HUES6 (cell line): ENCODE data around the gene ATF7.

Source experiments
- H3K27ac ChIP-seq: 2 replicates; pipeline ENCODE4 v1.7.0; 2013; ENCODE audit warnings: low read depth, mild to moderate bottlenecking, low read length, inconsistent platforms
- H3K27me3 ChIP-seq: 2 replicates; pipeline ENCODE4 v1.6.1; 2013; ENCODE audit warnings: low read length; ENCODE audit not compliant: control insufficient read depth, insufficient read depth
- H3K36me3 ChIP-seq: 2 replicates; pipeline ENCODE4 v1.6.1; 2013; ENCODE audit warnings: low read length; ENCODE audit not compliant: control insufficient read depth, insufficient read depth
- H3K4me1 ChIP-seq: 2 replicates; pipeline ENCODE4 v1.6.1; 2013; ENCODE audit warnings: low read length; ENCODE audit not compliant: control insufficient read depth, insufficient read depth
- H3K4me3 ChIP-seq: 2 replicates; pipeline ENCODE4 v1.5.1; 2013; ENCODE audit warnings: low read depth, low read length
- H3K9ac ChIP-seq: one replicate; pipeline ENCODE4 v1.6.1; 2013; ENCODE audit warnings: mild to moderate bottlenecking, low read length
- H3K9me3 ChIP-seq: 2 replicates; pipeline ENCODE4 v1.6.1; 2013; ENCODE audit warnings: low read depth, low read length; ENCODE audit not compliant: control insufficient read depth, insufficient read depth

Gene ATF7

DNA sequence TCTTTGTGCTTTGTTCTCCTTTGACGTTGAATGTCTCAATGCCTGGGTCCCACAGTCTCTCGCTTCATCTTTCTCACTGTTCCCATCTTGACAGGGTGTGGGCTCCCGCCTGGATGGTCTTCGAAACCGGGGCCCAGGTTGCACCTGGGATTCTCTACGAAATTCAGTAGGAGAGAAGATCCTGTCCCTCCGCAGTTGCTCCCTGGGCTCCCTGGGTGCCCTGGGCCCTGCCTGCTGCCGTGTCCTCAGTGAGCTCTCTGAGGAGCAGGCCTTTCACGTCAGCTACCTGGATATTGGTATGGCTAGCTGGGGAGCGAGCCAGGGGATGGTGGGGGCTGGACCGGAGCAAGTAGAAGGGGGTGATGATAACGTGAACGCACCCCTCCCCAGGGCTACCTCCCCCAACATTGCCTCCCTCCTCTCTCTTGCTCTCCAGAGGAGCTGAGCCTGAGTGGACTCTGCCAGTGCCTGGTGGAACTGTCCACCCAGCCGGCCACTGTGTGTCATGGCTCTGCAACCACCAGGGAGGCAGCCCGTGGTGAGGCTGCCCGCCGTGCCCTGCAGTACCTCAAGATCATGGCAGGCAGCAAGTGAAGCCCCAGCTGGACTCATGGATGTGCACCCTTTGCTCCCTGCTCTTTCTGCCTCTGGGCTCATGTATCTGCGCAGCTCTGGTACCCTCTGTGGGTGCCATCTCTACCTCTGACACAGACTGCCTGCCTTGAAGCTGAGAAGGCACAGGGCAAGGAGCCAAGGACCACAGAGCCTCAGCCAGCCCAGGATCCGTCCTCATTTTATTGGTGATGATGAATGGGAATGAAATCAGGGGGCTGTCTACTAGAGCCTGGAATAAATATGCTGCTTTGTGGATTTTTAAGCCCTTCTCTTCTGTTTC lies 120.4 kb downstream of the ATF7 start:
- Histone ChIP-seq H3K4me3 (no peak overlapping the region), H3K27me3 (no peaks in the 10 kb centered on the region), H3K27ac (no peak overlapping the region), H3K9ac (no peak overlapping the region), H3K9me3 (no peaks in the 10 kb centered on the region), H3K36me3 (peaks cover 44% of the 10 kb centered on the region), H3K4me1 (peaks cover 9% of the 10 kb centered on the region)

DNA sequence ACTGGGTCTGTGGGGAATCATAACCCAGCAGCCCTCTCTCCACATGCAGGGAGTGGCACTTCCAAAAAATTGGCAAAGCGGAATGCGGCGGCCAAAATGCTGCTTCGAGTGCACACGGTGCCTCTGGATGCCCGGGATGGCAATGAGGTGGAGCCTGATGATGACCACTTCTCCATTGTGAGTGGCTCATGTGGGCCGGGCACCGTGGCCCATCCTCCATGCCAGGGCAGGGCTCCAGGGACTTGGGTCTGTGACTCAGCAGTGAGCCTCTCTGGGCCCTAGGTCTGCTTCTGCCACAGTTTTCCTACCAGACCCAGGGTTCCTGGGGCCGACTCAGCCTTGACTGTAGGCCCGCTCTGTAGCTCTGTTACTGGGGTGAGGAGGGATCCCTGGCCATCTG lies 121.1 kb downstream of the ATF7 start:
- Histone ChIP-seq H3K4me3 (no peak overlapping the region), H3K9ac (no peak overlapping the region), H3K4me1 (peaks cover 12% of the 10 kb centered on the region), H3K27ac (no peak overlapping the region), H3K9me3 (no peaks in the 10 kb centered on the region), H3K27me3 (no peaks in the 10 kb centered on the region), H3K36me3 (peaks cover 44% of the 10 kb centered on the region)

DNA sequence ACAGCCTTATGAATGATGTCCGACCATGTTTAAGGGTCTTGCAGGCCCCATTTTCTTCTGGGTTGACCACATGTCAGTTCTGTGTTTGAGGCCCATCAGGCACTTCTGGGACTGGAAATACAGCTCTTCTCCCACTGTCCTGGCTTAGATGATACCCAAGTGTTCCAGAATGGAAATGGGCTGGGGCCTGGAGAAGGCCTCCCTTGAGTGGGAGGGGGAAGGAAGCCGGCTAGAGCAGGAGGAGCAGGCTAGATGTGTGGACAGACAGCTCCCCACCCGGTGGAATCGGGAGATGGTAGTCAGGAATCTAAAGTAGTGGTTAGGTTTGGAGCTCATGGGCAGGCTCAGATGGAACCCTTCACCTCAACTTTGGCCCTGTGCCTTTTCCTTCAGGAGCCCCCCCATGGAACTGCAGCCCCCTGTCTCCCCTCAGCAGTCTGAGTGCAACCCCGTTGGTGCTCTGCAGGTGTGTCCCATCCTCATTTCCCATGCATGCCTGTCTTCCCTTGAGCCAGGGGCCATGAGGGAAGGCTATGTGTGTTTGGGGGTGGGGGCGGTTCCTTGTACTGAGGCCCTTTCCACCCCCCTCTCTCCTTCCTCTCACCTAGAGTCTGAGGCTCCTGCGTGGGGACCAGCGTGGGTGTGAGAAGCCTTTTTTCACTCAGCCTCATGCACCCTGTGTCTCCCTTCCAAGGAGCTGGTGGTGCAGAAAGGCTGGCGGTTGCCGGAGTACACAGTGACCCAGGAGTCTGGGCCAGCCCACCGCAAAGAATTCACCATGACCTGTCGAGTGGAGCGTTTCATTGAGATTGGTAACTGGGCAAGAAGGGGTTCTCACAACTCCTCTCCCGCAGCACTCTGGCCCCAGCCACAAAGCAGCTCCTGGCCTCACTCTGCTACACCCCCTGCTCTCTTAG lies 121.9 kb downstream of the ATF7 start:
- H3K27ac ChIP-seq = no peak overlapping the region
- no peaks in the 10 kb centered on the region for H3K27me3 ChIP-seq
- no peaks in the 10 kb centered on the region for H3K9me3 ChIP-seq
- peaks cover 16% of the 10 kb centered on the region for H3K4me1 ChIP-seq
- no peak overlapping the region for H3K9ac ChIP-seq
- H3K36me3 ChIP-seq = peaks cover 44% of the 10 kb centered on the region
- H3K4me3 ChIP-seq = no peak overlapping the region

DNA sequence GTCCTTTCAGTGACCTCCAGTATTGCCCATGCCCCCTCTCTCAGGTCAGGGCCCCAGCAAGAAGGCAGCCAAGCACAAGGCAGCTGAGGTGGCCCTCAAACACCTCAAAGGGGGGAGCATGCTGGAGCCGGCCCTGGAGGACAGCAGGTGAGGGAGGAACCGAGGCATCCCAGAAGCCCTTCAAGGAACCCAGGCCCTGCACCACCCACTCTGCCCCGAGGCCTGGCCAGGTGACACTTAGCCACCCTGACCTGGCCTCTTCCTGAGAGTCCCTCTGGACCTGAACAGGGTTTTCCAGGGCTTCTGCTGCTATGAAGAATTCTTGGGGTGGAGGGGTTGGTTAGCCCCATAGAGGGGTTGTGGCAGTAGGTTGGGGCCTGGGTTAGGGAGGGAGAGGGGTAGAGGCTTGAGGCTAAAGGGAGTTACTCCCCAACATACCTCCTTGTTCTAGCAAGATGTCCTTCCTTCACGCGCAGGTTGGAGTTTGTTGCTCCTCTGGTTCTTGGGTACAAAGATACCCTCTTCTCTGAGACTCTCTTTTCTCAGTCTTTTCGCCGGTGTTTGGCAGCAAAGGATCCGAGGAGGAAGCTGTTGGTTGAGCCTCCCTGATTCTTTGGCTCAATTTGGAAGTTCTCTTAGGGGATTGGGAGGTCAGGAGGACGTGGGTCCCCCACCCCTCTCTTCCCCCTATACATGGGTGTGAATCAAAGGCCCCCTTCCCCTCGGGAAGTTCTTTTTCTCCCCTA lies 123.0 kb downstream of the ATF7 start:
- Histone ChIP-seq H3K9me3 (no peaks in the 10 kb centered on the region), H3K27ac (no peak overlapping the region), H3K4me1 (peaks cover 21% of the 10 kb centered on the region), H3K27me3 (no peaks in the 10 kb centered on the region), H3K4me3 (no peak overlapping the region), H3K36me3 (peaks cover 44% of the 10 kb centered on the region), H3K9ac (no peak overlapping the region)

DNA sequence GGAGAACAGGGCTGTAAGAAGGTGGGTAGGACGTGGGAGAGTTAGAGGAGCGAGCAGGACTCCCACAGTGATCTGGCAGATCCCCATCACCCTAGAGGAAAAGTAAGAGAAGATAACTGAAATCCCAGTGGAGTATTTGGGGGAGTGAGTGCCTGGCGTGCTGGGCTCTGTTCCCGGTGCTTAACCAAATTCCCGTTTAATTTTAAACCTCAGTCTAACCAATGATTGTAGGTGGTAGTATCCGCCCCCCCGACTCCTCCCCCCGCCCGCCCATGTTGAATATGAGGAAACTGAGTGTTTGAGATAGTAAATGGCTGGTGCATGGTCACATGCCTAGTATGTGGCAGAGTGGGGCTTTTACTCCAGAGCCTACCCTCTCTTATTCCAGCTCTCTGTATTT lies 123.9 kb downstream of the ATF7 start:
- Histone ChIP-seq H3K4me1 (peaks cover 23% of the 10 kb centered on the region), H3K27ac (no peak overlapping the region), H3K36me3 (peaks cover 44% of the 10 kb centered on the region), H3K27me3 (no peaks in the 10 kb centered on the region), H3K4me3 (peak overlapping the region; percentile 76), H3K9me3 (no peaks in the 10 kb centered on the region), H3K9ac (peak overlapping the region; percentile 96)

DNA sequence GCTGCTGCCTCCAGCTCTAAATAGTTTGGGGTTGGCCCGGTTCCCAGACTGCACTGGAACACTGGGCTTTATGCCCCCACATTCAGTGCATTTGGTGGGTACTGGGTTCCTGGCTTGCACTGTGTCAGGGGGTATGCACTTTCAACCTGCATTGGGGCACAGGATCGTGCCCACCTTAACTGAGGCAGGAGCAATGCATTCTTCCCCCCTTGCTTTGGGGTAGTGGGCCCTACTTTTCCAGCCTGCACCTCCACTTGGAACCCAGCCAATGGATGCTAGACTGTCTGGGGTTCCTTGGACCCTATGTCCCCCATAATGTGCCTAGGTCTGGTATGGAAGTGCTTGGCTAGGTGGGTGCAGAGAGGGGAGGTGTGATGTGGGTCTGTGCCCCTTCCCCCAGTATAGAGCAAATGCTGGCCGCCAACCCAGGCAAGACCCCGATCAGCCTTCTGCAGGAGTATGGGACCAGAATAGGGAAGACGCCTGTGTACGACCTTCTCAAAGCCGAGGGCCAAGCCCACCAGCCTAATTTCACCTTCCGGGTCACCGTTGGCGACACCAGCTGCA lies 124.5 kb downstream of the ATF7 start:
- Histone ChIP-seq H3K9me3 (no peaks in the 10 kb centered on the region), H3K4me3 (peak overlapping the region; percentile 76), H3K4me1 (peaks cover 24% of the 10 kb centered on the region)

DNA sequence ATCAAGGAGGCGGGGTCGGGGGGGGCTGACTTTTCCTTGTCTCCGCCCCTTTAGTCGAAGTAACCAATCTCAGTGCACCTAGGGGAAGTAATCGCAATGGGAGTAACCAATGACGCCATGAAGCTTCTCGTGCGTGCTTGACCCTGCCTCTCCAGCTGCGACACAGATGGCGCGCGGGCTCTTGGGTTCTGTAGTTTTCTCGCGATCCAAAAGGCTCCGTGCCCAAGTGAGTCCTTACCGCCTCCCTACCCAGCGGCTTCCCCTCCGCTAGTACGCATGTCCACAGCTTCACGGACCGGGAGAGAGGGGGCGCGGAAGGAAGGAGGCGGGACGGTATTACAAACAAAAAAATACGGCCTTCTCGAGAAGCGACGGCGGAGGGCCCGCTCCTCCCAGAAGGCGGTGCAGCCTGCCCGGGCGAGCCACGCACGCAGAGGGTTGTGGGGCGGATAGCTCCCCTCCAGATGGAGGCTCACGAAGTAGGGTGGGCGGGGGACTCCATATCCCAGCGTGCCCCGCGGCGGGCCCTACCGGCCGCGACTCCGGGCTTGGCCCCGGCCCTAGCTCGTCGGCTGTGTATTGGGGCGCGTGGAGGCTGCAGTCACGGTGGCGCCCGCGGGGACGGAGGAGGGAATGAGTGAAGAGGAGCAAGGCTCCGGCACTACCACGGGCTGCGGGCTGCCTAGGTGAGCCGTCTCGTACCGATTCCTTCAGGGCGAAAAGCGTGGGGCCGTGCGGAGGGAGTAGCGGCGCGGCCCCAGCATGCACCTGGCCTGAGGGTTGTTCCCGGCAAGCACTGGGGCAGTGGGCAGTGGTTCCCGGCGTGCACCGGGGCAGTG lies 125.2 kb downstream of the ATF7 start, which contains the start of gene TARBP2:
Gene TARBP2 (plus strand): TSS at position 508 of the 839 bp plus-strand sequence. CDS start 126 bp downstream, at position 634.
- peaks cover 31% of the 10 kb centered on the region for H3K4me1 ChIP-seq

More for the DNA sequence above, 124.5 kb downstream of the ATF7 start:
- H3K9ac ChIP-seq = peak overlapping the region; percentile 96
- peak overlapping the region; percentile 93 for H3K27ac ChIP-seq
- no peaks in the 10 kb centered on the region for H3K27me3 ChIP-seq
- H3K36me3 ChIP-seq = peaks cover 38% of the 10 kb centered on the region

DNA sequence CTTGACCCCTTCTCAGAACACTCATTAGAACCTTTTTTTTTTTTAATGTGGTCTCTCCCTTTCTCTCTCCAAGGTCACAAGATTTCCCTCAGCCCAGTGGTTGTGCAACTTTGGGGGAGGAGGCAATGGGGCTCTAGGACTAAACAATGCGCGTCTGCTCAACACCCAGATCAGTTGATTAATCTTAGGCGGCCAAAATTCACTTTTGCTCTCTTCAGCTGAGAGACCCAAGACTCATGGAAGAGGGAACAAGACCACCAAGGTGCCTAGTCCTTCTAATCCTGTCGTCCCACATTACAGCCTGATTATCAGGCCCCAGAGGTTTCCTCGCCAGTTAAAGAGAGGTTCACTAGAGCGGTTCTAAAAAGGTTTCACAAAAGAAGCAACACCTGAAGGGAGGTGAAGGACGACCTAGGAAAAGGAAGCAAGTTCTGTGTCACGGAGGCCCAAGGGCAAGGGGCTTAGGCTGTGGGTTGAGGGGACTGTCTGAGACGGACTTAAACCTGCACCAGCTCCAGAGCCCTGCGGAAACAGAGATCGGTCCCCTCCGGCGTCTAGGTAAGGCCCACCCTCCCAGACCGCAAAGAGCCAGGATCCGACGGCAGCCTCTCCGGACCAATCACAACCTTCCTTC lies 125.9 kb downstream of the ATF7 start:
- Histone ChIP-seq H3K9ac (peak overlapping the region; percentile 63), H3K4me1 (peaks cover 34% of the 10 kb centered on the region), H3K27ac (no peak overlapping the region), H3K36me3 (peaks cover 23% of the 10 kb centered on the region), H3K9me3 (no peaks in the 10 kb centered on the region), H3K4me3 (peak overlapping the region; percentile 76), H3K27me3 (no peaks in the 10 kb centered on the region)

More for the DNA sequence above, 125.2 kb downstream of the ATF7 start, which contains the start of gene TARBP2:
- H3K27ac ChIP-seq = peak within 1 kb of the TSS; percentile 93
- H3K9ac ChIP-seq = peak within 1 kb of the TSS; percentile 96
- H3K36me3 ChIP-seq = peaks cover 31% of the 10 kb centered on the region
- peak within 1 kb of the TSS; percentile 76 for H3K4me3 ChIP-seq
- H3K27me3 ChIP-seq = no peaks in the 10 kb centered on the region
- no peaks in the 10 kb centered on the region for H3K9me3 ChIP-seq

DNA sequence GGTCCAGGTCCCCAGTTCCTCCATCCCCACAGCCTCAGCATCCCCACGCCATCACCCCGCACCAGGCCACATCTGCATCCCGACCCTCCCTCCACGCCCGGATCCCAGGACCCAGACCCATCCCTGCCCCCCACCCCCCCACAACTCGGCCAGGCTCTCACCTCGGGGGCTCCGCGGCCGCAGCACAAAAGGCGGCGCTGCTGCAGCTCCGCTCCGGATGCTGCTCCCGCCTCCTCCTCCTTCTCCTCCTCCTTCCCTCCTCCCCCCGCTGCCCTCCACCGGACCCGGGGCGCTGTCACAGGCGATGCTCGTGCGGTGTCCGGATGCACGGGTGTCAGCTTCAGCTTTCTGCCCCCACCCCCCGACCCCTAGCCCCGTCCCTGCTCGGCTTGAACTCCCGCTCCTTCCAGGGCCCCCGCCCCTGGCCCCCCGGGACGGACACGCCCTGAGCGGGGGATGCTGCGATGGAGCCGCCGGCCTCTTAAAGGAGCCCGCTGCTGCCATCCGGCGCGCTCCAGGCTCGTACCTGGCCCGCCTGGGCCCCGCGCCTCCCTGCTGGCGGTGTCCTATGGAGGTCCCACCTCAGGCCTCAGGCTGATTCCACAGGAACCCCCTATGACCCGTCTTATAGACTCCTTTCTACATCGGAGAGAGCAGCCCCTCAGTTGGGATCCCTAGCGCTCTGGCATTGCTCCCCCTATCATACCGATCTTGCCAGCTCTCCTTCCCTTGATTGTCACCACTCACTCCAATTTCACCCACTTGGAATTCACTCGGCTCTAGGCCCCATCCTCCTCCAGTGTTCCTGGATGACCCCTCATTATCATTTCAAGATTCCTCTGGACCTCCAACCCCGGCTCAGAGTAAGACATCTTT lies 126.7 kb downstream of the ATF7 start, which contains the start of gene MAP3K12:
Gene MAP3K12 (minus strand): TSS at position 193 of the 876 bp plus-strand sequence. CDS start 12,067 bp downstream, outside the sequence.
- H3K27me3 ChIP-seq = no peaks in the 10 kb centered on the region
- H3K4me3 ChIP-seq = peak within 1 kb of the TSS; percentile 76
- no peak within 1 kb of the TSS for H3K27ac ChIP-seq
- no peaks in the 10 kb centered on the region for H3K9me3 ChIP-seq
- H3K36me3 ChIP-seq = peaks cover 17% of the 10 kb centered on the region
- H3K9ac ChIP-seq = peak within 1 kb of the TSS; percentile 64
- peaks cover 35% of the 10 kb centered on the region for H3K4me1 ChIP-seq
